Measurements from ENCODE around the gene ATG2A. TPM values are rescaled to one million over a fixed set of nuclear protein-coding genes. Genes with fewer than 3 reads are reported as not detected.

The ATG2A gene
- total RNA-seq = 10 to 100 TPM; 32.7 to 57.3 (median 40.3) TPM
- polyA plus RNA-seq = 10 to 100 TPM; 14.3 to 30.3 (median 28.8) TPM
- long read RNA-seq, donor 1 = 0 reads
- long read RNA-seq, donor 2 = 0 reads

DNA sequence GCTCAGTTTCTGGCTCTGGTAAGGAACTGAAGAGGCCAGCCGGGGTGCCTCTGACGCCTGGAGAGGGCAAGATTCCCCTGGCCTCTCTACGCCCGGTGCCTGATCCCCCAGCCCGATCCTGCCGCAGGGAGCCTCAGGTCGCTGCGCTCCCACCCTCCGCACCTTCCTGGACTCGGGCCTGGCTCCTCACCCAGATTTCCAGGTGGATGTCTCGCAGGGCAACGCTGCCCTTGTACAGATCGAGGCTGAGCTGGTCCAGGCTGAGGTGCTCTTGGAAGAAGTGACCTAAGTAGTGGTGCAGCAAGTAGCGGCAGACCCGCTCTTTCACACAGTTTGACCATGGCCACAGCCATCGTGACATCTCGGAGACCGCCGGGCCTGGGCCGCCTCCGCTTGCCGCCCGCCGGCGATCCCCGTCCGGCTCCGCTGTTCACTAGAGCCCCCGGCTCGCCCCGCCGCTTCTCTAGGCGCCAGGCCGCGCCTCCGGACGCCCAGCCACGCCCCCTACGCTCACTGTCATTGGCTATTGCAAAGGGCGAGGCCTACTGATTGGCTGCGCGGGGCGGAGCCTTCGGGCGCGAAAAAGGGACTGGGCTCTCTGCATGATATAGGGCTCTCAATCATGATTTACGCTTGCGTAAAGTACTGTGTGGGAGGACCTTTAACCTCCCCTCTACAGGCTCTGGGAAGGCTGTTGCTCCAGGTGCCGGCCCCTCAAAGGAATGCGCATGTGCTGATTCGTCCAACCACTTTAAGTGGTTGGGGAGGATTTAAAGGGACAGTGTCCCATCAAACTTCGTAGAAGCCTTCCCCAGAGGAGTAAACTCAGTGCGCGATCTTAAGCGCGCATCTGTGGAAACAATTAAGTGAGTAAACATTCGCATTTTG, at the start of gene ATG2A:
ATG2A (minus strand) TSS at position 435 of the 888 bp plus-strand sequence; CDS start at position 361, 74 bp downstream.
- WGBS, 5 donors = 0 to 2% (median 0%) methylated on average over 28 to 57 of the region's 57 CpGs
- Histone ChIP-seq H3K9me3 (no peaks in the 10 kb centered on the region), H3K4me1 (peaks cover 15 to 48% (median 31%) of the 10 kb centered on the region in 6 donors), H3K27me3 (replicated peaks in 1 of 7) (no peaks in the 10 kb centered on the region), H3K4me3 (peak within 1 kb of the TSS; percentile 59 to 94 (median 80)), H3K36me3 (peaks cover 0 to 28% (median 23%) of the 10 kb centered on the region in 6 donors), H3K27ac (peak within 1 kb of the TSS; percentile 64 to 95 (median 86))
- intact Hi-C loops (cut with DNase I; ENCODE audit: low total_unique reads) = no loop called here
- peak; percentile 99 for DNase-seq
- TF ChIP-seq POLR2A (IDR thresholded peaks at IDR 0.05) = peak in 2 of 3 donors; percentile 42 to 91
- TF ChIP-seq, protein P1, sequence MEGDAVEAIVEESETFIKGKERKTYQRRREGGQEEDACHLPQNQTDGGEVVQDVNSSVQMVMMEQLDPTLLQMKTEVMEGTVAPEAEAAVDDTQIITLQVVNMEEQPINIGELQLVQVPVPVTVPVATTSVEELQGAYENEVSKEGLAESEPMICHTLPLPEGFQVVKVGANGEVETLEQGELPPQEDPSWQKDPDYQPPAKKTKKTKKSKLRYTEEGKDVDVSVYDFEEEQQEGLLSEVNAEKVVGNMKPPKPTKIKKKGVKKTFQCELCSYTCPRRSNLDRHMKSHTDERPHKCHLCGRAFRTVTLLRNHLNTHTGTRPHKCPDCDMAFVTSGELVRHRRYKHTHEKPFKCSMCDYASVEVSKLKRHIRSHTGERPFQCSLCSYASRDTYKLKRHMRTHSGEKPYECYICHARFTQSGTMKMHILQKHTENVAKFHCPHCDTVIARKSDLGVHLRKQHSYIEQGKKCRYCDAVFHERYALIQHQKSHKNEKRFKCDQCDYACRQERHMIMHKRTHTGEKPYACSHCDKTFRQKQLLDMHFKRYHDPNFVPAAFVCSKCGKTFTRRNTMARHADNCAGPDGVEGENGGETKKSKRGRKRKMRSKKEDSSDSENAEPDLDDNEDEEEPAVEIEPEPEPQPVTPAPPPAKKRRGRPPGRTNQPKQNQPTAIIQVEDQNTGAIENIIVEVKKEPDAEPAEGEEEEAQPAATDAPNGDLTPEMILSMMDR (IDR thresholded peaks at IDR 0.05 in 8 of 11, conservative IDR thresholded peaks at IDR 0.05 in 3 of 11) = peak in 3 of 11 experiments; percentile 19 to 41 (median 26)
- peak; percentile 94 to 97 (median 96) for TF ChIP-seq POLR2AphosphoS5 (IDR thresholded peaks at IDR 0.05)

DNA sequence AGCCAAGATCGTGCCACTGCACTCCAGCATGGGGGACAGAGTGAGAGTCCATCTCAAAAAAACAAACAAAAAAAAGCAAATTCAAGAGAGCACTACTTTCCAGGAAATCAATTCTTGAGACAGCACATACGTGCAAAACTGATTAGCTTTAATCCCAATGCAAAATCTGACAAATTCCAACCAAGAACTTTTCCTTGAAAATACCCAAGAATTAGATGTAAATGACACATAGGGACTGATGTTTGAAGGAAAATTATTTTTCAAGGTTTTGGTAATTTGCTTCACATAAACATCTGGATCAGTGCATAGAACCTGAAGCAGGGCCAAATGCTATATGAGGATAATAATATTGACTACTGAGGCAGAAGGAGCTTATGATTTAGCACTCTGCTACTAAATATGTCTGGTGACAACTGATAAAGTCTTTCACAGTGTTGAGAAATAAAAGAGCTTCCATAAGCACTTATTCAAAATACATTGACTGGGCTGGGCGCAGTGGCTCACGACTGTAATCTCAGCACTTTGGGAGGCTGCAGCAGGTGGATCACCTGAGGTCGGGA, 46.1 kb upstream of the ATG2A start:
- no peaks in the 10 kb centered on the region for H3K36me3 ChIP-seq
- peaks cover 0 to under 1% (median 0%) of the 10 kb centered on the region in 7 donors for H3K27me3 ChIP-seq (replicated peaks in 1 of 7)
- DNase-seq = no peak
- no peak overlapping the region for H3K27ac ChIP-seq
- intact Hi-C loops (cut with DNase I; ENCODE audit: low total_unique reads) = no loop called here
- no peaks in the 10 kb centered on the region for H3K4me1 ChIP-seq
- H3K9me3 ChIP-seq = no peaks in the 10 kb centered on the region
- TF ChIP-seq POLR2AphosphoS5 (IDR thresholded peaks at IDR 0.05) = no peak
- TF ChIP-seq POLR2A (IDR thresholded peaks at IDR 0.05) = no peak
- TF ChIP-seq, protein P1 (IDR thresholded peaks at IDR 0.05 in 8 of 11, conservative IDR thresholded peaks at IDR 0.05 in 3 of 11) = no peak
- 78 to 88% (median 84%) methylated on average over 5 of the region's 5 CpGs for WGBS, 5 donors
- no peak overlapping the region for H3K4me3 ChIP-seq

DNA sequence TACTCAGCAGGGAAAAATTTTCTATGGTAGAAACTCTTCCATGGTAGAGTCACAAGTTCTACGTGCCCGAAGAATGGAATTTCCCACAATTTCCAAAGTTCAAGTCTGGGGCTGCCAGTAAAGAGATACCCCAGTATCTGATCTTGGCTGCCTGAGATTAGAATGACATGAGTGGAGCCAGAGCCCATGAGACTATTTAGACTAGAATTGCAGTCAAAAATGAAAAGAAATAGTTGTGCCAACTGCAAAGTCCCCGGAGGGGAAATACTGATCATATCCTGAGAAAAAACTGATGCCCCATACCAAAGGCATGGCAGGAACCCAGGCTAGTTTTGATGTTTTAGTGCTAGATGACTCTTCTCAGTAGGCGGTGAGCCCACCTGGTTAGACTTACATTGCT, 43.7 kb upstream of the ATG2A start:
- 61 to 80% (median 73%) methylated on average over 4 of the region's 4 CpGs for WGBS, 5 donors
- Histone ChIP-seq H3K4me3 (no peak overlapping the region), H3K27me3 (replicated peaks in 1 of 7) (peaks cover 0 to 5% (median 0%) of the 10 kb centered on the region in 7 donors), H3K9me3 (no peaks in the 10 kb centered on the region), H3K27ac (no peak overlapping the region), H3K4me1 (no peaks in the 10 kb centered on the region), H3K36me3 (no peaks in the 10 kb centered on the region)
- intact Hi-C loops (cut with DNase I; ENCODE audit: low total_unique reads) = no loop called here
- TF ChIP-seq POLR2A (IDR thresholded peaks at IDR 0.05) = no peak
- TF ChIP-seq, protein P1 (IDR thresholded peaks at IDR 0.05 in 8 of 11, conservative IDR thresholded peaks at IDR 0.05 in 3 of 11) = no peak
- TF ChIP-seq POLR2AphosphoS5 (IDR thresholded peaks at IDR 0.05) = no peak
- no peak for DNase-seq

DNA sequence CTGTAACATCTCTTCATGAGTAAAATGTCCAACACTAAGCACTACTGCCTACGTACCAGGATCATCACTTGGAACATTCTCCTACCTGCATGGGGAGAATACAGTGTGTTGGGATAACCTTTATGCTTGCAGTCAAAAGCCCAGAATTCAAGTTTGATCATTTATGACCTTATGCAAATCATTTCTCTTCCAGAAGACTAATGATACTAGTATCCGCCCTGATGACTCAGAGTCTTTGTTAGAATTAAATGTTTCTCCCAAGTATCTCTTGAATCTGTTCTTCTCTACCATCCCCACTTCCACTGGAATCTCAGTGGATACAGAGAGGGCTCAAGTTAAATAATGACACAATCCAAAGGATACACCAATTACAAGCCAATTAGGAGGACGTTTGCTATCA, 42.5 kb upstream of the ATG2A start:
- H3K27ac ChIP-seq = no peak overlapping the region
- H3K4me3 ChIP-seq = no peak overlapping the region
- no peaks in the 10 kb centered on the region for H3K4me1 ChIP-seq
- H3K36me3 ChIP-seq = no peaks in the 10 kb centered on the region
- no peak for DNase-seq
- TF ChIP-seq POLR2AphosphoS5 (IDR thresholded peaks at IDR 0.05) = no peak
- intact Hi-C loops (cut with DNase I; ENCODE audit: low total_unique reads) = no loop called here
- no peaks in the 10 kb centered on the region for H3K9me3 ChIP-seq
- WGBS, 5 donors = 53 to 64% (median 58%) methylated on average over 3 of the region's 3 CpGs
- peaks cover 0 to 5% (median 0%) of the 10 kb centered on the region in 7 donors for H3K27me3 ChIP-seq (replicated peaks in 1 of 7)
